Smooth muscle cell (in vitro differentiated cells): Measurements from ENCODE around the gene TANGO2. TPM values are rescaled to one million over a fixed set of nuclear protein-coding genes. Genes with fewer than 3 reads are reported as not detected.

ENCODE experiments used
- DNase-seq: peaks from one replicate; lab custom pipeline; 2025; ENCODE audit not compliant: unreplicated experiment; lab: John Stamatoyannopoulos, UW
- H2AFZ ChIP-seq: fragments of 200-600 bp; sonication (generic); 2 replicates; pipeline ENCODE4 v1.6.0; 2016; ENCODE audit warnings: antibody characterized with exemption, low read depth, mild to moderate bottlenecking
- H3F3A ChIP-seq: fragments of 200-600 bp; sonication (generic); 2 replicates; pipeline ENCODE4 v1.6.0; 2017; ENCODE audit warnings: antibody characterized with exemption, low read depth
- H3K27ac ChIP-seq: fragments of 200-600 bp; sonication (generic); 2 replicates; pipeline ENCODE4 v1.5.1; 2016; ENCODE audit warnings: low read depth, mild to moderate bottlenecking
- H3K27me3 ChIP-seq: fragments of 200-600 bp; sonication (generic); 2 replicates; pipeline ENCODE4 v1.6.1; 2016; ENCODE audit warnings: low read depth, mild to moderate bottlenecking
- H3K36me3 ChIP-seq: fragments of 200-600 bp; sonication (generic); 2 replicates; pipeline ENCODE4 v1.5.1; 2016; ENCODE audit warnings: low read depth
- H3K4me1 ChIP-seq: fragments of 200-600 bp; sonication (generic); 2 replicates; pipeline ENCODE4 v1.5.1; 2016; ENCODE audit warnings: low read depth
- H3K4me2 ChIP-seq: fragments of 200-600 bp; sonication (generic); 2 replicates; pipeline ENCODE4 v1.6.0; 2016; ENCODE audit warnings: mild to moderate bottlenecking
- H3K4me3 ChIP-seq: fragments of 200-600 bp; sonication (generic); 2 replicates; pipeline ENCODE4 v1.5.1; 2016; ENCODE audit warnings: mild to moderate bottlenecking
- H3K79me2 ChIP-seq: fragments of 200-600 bp; sonication (generic); 2 replicates; pipeline ENCODE4 v1.6.0; 2016; ENCODE audit warnings: low read depth, mild to moderate bottlenecking
- H3K9ac ChIP-seq: fragments of 200-600 bp; sonication (generic); 2 replicates; pipeline ENCODE4 v1.6.0; 2016; ENCODE audit warnings: low read depth
- H3K9me3 ChIP-seq: fragments of 200-600 bp; sonication (generic); replicated peaks from 2 replicates; pipeline ENCODE4 v1.5.1; 2016; ENCODE audit warnings: low read depth
- H4K20me1 ChIP-seq: fragments of 200-600 bp; sonication (generic); 2 replicates; pipeline ENCODE4 v1.6.0; 2016; ENCODE audit warnings: low read depth
- WGBS: methylation state at CpG from one replicate; pipeline ENCODE4 v1.1.7; 2016; ENCODE audit warnings: low lambda C conversion rate; 5-methylcytosine and 5-hydroxymethylcytosine counted together
- polyA plus RNA-seq: library from polyadenylated mRNA; unstranded; fragments of >200 nt; fragmentation: Nextera tagmentation; extraction: Ambion mirVana; gene quantifications from 2 replicates; pipeline ENCODE4 v1.2.1, GENCODE V29; 2016
- total RNA-seq: library from RNA; depleted of rRNA; stranded (reverse); fragments of >200 nt; gene quantifications from 2 replicates; pipeline ENCODE4 v1.2.3, GENCODE V29; 2014
- TF ChIP-seq, protein P1 (sequence below): fragments of 200-600 bp; sonication (generic); IDR thresholded peaks from 2 replicates; pipeline ENCODE4 v1.5.1; 2017; ENCODE audit warnings: borderline replicate concordance, mild to moderate bottlenecking, antibody characterized with exemption; ENCODE audit not compliant: insufficient read depth, poor library complexity, severe bottlenecking

Gene TANGO2
- total and polyA plus RNA-seq, 2 experiments from 2014 or later, result 10.8 to 14.7 TPM

DNA sequence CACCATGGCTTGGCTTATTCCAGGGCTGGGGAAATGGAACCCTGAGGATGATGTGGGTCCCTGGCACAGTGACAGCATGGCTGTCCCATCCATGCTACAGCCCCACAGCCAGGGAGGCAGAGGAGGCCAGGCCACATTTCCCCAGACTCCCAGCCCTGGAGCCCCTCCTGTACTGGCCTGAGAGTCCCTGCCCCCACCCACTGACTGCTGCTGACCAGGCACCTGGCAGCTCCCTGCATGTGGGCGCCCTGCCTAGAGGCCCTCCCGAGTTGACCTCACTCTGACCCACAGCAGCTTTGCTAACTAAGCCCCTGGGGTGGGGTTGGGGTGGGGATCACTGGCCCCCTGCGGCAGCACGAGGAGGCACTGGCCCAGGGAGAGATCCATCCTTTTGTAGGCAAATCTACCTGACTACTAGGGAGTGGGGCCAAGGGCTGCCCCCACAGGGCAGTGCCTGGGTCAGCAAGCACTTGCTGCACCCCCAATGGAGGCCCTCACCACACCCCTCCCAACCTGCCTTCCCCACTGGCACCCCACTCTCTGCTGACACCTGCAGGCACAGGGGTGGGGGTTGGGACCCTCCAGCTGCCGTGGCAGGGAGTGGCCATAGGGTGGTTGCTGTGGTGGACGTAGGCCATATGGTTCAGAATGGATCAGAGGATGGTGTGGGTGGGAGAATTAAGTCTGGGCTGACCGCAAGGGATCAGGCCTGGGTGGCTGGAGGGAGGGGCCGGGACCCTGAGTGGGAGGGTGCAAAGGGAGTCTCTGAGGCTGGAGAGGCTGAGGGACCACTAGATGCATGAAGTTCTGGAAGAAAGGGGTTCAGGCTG is 21.7 kb upstream of the TANGO2 start:
- Histone ChIP-seq H4K20me1 (no peaks in the 10 kb centered on the region), H2AFZ (no peak overlapping the region), H3K4me3 (no peak overlapping the region), H3K79me2 (no peaks in the 10 kb centered on the region), H3K9me3 (peaks cover 10% of the 10 kb centered on the region), H3K27ac (no peak overlapping the region), H3K27me3 (no peaks in the 10 kb centered on the region), H3F3A (peaks cover 10% of the 10 kb centered on the region), H3K4me2 (no peak overlapping the region), H3K9ac (no peak overlapping the region), H3K4me1 (peaks cover 33% of the 10 kb centered on the region), H3K36me3 (no peaks in the 10 kb centered on the region)
- whole genome bisulfite sequencing, result 49% methylated on average over 8 of the region's 8 CpGs
- TF ChIP-seq, protein P1, sequence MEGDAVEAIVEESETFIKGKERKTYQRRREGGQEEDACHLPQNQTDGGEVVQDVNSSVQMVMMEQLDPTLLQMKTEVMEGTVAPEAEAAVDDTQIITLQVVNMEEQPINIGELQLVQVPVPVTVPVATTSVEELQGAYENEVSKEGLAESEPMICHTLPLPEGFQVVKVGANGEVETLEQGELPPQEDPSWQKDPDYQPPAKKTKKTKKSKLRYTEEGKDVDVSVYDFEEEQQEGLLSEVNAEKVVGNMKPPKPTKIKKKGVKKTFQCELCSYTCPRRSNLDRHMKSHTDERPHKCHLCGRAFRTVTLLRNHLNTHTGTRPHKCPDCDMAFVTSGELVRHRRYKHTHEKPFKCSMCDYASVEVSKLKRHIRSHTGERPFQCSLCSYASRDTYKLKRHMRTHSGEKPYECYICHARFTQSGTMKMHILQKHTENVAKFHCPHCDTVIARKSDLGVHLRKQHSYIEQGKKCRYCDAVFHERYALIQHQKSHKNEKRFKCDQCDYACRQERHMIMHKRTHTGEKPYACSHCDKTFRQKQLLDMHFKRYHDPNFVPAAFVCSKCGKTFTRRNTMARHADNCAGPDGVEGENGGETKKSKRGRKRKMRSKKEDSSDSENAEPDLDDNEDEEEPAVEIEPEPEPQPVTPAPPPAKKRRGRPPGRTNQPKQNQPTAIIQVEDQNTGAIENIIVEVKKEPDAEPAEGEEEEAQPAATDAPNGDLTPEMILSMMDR, result no peak
- no peak for DNase-seq

DNA sequence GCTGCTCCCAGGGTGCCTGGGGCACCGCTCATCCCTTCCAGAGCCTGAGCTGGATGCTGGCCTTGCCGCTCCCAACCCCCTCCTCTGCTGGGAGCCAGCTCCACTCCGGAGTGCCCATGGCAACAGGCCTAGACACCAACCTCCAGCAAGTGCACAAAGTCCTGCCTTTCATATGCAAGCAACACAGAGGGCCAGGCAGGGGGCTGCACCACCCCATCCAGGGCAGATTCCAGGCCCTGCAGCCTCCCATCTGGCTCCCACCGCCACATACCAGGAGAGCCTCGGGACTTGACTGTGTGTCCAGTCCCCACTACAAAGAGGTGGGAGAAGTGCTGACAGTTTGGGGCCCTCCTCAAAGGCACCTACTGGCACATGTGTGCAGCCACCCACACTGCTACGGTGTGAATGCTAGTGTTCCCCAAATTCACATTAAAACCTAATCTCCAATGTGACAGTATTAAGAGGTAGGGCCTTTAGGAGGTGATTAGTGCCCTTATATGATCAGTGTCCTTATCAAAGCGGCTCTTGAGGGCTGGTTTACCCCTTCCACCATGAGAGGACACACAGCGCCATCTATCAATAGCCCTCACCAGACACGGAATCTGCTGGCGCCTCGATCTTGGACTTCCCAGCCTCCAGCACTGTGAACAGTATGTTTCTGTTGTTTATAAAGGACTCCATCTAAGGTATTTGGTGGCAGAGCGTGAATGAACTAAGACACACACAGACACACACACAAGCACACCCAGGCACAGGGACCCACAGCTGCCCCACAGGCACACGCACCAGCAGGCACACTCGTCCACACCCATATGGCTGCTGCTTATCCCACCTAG is 20.4 kb upstream of the TANGO2 start:
- Histone ChIP-seq H2AFZ (no peak overlapping the region), H3K27ac (no peak overlapping the region), H3K27me3 (no peaks in the 10 kb centered on the region), H4K20me1 (no peaks in the 10 kb centered on the region), H3K4me3 (no peak overlapping the region), H3K4me1 (peaks cover 33% of the 10 kb centered on the region), H3K4me2 (peak overlapping the region; percentile 15), H3K9ac (no peak overlapping the region), H3K79me2 (no peaks in the 10 kb centered on the region), H3K9me3 (peaks cover 16% of the 10 kb centered on the region), H3F3A (peaks cover 10% of the 10 kb centered on the region), H3K36me3 (no peaks in the 10 kb centered on the region)
- DNase-seq, result no peak
- TF ChIP-seq, protein P1, result no peak
- 66% methylated on average over 14 of the region's 14 CpGs for WGBS

DNA sequence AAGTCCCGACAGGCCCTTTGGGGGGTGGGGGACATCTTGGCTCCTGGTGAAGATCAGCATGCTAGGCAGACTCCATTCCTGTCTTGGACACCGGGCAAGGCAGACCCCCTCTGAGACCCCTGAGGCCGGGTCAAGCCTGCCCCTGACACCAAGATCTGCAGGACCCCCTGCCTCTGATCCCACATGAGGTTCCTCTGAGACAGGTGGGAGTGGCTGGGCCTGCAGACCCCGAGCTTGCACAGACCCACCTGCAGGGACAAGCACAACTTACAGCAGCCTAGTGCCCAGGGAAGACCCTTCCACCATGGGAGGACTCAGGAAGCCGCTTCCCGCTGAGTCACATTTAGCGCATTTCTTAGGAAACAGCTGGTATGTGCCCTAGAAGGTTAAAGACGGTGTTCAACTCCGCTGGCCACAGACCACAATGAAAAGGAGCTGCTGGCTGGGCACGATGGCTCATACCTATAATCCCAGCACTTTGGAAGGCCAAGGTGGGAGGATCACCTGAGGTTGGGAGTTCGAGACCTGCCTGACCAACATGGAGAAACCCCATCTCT is 19.8 kb upstream of the TANGO2 start:
- H3K27ac ChIP-seq, result no peak overlapping the region
- TF ChIP-seq, protein P1, result no peak
- no peaks in the 10 kb centered on the region for H3K79me2 ChIP-seq
- no peaks in the 10 kb centered on the region for H4K20me1 ChIP-seq
- H3K9ac ChIP-seq, result no peak overlapping the region
- peaks cover 10% of the 10 kb centered on the region for H3F3A ChIP-seq
- H3K4me1 ChIP-seq, result peaks cover 33% of the 10 kb centered on the region
- no peak overlapping the region for H3K4me3 ChIP-seq
- DNase-seq, result no peak
- H3K36me3 ChIP-seq, result no peaks in the 10 kb centered on the region
- H3K9me3 ChIP-seq, result peaks cover 16% of the 10 kb centered on the region
- WGBS, result 72% methylated on average over 11 of the region's 11 CpGs
- no peak overlapping the region for H3K4me2 ChIP-seq
- H2AFZ ChIP-seq, result no peak overlapping the region
- H3K27me3 ChIP-seq, result no peaks in the 10 kb centered on the region
